ENCODE data around the gene NPC1.

Gene NPC1

GRCh38 chr18:23487738-23488570 lies 98.4 kb downstream of the NPC1 start:
- DNase-seq (ENCODE audit: low read depth), result no peak

GRCh38 chr18:23485386-23485785 lies 100.9 kb downstream of the NPC1 start:
- no peak for DNase-seq (ENCODE audit: low read depth)

- DNase-seq (ENCODE audit: low read depth), result no peak
Observed at GRCh38 chr18:23484561-23485182, 101.6 kb downstream of the NPC1 start.
